ENCODE measurements around the gene U2AF2.

U2AF2 gene

DNA sequence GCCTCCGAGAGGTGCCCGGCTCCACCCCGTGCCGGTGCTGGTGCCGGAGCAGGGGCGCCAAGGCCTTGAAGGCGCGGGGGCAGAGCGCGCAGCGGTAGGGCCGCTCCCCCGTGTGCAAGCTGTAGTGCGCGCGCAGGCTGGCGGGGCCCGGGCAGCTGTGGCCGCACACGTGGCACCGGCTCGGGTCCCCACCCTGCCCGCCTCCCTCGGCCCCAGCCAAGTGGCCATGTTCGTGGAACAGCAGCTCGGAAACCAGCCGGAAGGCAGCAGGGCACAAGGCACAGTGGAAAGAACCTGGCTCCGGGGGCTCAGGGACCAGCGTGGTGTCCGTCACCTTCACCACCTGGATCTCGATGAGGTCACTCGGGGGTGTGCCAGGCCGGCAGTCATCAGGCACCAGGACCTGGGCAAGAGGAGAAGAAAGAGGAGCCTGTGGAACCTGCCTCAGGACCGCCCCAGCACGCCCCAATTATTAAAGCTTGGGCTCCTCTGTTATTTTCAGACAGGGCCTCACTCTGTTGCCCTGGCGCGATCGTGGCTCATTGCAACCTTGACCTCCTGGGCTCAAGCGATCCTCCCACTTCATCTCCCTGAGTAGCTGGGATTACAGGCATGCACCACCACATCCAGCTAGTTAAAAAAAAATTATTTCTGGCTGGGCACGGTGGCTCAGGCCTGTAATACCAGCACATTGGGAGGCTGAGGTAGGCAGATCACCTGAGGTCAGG is 32.4 kb upstream of the U2AF2 start:
- DNase-seq = no peak

DNA sequence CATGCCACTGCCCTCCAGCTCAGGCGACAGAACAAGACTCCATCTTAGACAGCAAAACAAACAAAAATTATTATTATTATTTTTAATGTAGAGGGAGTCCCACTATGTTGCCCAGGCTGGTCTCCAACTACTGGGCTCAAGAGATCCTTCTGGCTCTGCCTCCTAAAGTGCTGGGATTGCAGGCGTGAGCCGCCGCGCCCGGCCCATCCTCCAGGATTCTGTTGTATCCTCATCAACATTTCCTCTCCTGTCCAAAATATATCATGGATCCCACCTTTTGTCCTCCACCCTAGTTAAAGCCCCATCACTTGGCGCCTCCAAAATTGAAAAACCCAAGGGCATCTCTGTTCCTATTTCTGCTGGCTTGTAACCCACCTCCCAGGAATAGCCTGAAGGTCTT is 31.7 kb upstream of the U2AF2 start:
- no peak for DNase-seq

DNA sequence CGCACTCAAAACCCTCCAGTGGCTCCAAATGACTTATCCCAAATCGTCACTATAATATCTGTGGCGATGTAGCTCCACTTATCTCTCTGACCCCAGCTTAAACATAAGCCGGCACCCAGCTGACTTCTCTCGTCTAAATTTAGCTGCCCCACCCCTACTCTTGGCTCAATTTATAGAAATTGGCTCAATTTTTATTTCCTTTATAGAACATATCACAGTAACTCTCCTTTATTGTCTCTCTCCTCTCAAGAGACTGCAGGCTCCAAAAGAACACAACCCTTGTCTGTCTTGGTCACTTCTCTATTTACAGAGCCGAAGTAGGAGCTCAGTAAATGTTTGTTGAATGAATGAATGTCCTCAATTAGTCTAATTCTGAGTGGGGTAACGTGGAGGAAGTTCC is 31.3 kb upstream of the U2AF2 start:
- no peak for DNase-seq

DNA sequence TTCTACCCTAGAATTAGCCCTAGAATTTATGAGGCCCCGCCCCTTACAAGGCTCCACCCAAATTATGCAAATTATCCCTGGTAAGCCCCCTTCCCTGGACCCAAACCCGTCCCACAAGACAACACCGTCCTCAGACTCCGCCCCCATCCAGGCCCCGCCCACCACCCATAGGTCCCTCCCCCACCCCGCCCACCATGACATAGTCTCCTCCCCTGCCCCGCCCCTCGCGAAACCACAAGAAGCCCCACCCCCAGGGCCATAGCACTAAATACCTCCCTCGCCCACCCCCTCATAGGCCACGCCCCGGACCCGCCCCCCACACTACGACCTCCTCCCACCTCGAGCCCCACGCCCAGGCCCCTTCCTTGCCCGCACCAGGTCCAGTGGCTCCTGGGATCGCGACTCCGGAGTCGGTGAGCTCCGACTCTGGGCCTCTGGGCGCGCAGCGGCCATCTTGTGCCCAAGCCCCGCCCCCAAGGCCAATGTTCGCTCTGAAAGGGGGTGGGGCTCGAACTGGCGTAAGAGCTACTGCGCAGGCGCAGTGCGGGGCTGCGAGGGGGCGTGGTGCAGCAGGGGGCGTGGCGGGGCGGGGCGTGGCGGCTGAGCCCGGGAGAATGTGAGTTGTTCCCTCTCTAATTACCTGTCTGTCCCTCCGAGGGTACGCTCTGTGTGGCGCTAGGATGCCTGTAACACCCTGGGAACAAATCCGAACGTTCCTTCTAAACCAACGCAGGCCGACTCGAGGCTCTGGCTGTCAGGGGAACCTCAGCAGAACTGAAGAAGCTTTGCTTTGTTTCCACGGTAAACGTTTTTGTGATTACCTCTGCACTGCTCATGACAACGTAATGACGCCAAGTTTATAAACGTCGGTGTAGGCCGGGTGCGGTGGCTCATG is 30.5 kb upstream of the U2AF2 start, which contains the start of gene ZNF784:
Gene ZNF784, minus strand, starts transcription at position 458 of the 895 bp plus-strand sequence. Its CDS starts 5 bp downstream, at position 453.
- peak; percentile 96 to 98 for DNase-seq

DNA sequence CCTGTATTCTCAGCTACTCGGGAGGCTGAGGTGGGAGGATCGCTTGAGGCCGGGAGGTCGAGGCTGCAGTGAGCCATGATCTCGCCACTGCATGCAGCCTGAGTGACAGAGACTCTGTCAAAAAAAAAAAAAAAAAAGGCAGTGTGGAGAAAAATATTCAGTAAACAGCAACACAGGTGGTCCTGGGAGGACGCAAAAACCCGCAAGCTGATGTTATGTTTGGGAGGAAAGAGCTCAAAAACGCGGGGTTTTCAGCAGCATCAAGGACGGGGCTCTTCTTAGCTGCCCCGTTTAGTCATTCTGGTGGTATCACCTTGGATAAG is 29.9 kb upstream of the U2AF2 start:
- no peak for DNase-seq

DNA sequence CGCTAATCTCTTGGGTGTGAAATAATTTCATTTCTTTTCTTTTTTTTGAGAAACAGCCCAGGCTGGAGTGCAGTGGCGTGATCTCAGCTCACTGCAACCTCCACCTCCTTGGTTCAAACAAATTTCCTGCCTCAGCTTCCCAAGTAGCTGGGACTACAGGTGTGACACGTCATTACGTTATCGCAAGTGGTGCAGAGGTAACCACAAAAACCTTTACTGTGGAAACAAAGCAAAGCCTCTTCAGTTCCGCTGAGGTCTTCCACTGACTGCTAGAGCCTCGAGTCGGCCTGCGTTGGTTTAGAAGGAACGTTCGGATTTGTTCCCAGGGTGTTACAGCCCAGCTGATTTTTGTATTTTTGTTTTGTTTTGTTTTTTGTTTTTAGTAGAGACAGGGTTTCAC is 28.5 kb upstream of the U2AF2 start:
- peak; percentile 55 to 58 for DNase-seq

DNA sequence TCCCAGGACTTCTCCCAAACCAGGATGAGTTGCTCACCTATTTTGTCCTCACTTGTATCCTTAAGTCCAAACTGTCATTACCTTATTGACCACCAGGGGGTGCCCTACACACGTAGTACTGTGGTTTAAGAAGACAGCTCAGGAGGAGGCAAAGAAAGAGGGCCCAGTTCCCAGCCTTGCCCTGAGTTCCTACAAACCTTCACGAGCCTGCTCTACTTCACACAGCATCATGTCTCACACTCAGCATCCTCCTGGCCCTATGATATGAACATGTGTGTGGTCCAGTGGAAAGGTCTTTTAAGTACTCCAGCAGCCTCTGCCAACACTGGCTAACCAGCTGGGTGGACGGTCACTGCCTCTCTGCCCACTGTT is 22.4 kb upstream of the U2AF2 start:
- DNase-seq = peak; percentile 87 to 92

DNA sequence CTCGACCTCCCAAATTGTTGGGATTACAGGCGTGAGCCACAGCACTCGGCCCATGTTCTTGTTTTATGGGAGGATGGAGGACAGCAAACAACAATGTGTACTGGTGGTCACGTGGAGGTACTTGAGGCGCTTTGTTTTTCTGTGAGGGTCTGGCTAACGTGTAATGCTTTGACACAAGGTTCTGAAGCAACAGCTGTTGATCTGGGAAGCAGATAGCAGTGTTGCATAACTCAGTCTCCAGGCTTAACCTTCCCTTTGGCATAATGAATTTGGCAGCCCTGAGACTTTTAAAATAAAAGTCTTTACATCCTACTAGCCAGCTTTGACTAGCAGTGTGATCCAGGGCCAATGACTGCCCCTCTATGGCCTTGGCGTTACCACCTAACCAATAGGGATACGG is 21.0 kb upstream of the U2AF2 start:
- no peak for DNase-seq

DNA sequence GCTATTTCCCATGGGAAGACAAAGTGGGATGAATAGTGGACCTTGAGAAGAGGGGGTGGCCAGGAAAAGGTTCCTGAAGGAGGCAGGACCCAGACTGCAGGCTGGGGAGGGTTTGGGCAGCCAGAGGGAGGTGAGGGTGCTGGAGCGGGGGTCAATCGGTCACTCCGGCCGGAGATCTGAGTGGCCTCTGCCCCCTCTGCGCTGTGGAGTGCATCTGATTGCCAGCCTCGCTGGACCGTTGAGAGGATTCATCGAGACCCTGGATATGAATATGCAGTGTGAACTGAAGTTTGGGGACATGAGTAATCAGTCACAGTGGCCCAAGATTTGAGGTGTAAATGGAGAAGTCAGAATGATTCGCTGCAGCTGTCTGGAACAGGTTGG is 19.5 kb upstream of the U2AF2 start:
- DNase-seq = no peak

DNA sequence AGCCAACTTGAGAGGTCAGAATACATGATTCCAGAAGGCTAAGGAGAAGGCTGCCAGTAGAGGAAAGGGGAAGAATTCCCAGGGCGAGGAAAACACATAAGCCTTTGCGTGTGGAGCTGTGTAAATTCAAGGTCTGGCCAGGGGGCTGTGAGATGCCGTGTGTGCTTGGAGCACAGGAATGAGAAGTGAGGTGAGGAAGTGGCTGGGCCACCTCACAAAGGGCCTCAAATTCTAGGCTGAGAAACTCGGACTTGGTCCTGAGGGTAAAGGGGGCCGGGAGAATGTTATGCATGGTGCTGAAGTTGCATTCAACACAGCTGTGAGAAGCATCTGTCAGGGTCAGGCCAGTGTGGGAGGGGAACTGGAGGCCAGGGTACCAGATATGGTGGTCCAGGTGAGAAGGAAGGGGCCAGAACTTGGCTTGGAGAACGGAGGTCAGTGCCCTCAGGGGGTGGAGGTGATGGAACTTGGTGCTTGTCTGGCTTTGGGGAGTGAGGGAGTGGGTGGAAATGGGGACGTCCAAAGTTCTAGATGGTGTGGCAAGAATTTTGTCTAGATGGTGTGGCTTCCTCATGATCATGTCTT is 18.9 kb upstream of the U2AF2 start:
- DNase-seq = no peak

DNA sequence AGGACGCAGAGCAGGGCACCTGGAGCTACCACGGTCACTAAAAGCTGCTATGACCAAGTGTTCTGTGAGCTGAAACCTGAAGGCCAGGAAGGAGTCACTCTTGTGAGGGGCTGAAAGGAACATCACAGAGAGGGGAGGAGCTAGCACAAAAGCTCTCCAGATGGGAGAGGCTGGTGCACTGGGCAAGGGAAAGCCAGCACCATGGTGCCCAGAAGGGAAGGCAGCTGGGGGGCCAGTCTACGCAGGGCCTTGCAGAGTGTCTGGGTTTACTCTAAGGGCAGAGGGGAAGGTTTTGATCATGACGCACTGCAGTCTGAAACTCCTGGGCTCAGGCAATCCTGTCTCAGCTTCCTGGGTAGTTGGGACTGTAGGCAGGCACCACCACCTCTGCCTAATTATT is 18.1 kb upstream of the U2AF2 start:
- no peak for DNase-seq

DNA sequence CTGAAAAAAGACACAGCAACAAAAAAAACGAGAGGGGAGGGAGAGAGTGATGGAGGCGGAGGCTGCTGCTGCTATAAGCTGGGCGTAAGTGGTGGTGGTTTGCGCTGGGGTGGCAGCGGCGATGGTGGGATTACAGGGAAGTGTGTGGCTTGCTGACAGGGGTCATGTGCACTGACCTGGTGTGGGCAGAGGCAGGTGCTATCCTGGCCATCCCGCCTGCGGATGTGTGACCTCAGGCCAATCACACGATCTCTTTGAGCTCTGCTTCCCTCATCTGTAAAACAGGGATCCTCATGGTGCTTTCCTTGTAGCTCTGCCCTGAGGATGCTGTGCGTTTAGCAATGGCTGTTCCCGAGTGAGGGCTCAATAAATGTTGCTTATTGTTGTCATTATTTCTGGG is 17.3 kb upstream of the U2AF2 start:
- no peak for DNase-seq

DNA sequence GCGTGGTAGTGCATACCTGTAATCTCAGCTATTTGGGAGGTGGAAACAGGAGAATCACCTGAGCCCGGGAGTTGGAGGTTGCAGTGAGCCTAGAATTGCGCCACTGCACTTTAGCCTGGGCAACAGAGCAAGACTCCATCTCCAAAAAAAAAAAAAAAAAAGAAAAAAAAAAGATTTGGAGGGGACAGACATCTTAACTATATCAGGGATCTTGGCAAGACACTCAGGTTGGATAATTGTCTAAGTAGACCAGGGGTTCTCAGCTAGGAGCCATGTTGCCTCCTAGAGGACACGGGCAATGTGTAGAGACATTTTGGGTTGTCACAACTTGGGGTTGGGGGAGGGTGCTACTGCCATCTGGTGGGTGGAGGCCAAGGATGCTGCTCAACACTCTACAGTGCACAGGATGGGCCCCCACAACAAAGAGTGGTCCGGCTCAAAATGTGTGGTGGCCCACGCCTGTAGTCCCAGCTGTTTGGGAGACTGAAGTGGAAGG is 15.9 kb upstream of the U2AF2 start:
- peak; percentile 48 to 61 for DNase-seq

DNA sequence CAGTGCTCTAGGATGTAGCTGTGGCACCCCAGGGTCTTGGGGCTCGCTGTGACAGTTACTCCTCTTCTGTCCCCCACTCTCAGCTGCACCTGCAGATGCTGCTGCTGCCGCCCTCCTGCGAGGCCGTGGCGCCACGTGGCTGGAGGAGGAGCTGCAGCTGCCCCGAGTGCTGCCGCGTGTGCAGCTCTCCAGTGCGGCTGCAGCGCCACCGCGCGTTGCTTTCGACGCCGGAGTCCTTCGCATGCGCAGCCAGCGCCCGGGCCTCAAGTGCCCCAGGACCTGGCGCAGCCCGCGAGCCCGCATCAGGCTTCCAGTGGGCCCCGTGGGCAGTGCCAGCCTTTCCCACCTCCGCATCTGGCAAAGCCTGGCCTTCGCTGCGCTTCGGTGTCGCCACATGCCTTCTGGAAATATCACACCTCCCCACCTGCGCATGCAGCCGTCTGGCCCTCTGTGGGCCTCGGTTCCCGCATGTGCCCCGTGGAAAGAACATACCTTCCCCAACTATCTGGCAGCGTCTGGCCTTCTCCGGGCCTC is 14.7 kb upstream of the U2AF2 start:
- peak; percentile 72 to 76 for DNase-seq

DNA sequence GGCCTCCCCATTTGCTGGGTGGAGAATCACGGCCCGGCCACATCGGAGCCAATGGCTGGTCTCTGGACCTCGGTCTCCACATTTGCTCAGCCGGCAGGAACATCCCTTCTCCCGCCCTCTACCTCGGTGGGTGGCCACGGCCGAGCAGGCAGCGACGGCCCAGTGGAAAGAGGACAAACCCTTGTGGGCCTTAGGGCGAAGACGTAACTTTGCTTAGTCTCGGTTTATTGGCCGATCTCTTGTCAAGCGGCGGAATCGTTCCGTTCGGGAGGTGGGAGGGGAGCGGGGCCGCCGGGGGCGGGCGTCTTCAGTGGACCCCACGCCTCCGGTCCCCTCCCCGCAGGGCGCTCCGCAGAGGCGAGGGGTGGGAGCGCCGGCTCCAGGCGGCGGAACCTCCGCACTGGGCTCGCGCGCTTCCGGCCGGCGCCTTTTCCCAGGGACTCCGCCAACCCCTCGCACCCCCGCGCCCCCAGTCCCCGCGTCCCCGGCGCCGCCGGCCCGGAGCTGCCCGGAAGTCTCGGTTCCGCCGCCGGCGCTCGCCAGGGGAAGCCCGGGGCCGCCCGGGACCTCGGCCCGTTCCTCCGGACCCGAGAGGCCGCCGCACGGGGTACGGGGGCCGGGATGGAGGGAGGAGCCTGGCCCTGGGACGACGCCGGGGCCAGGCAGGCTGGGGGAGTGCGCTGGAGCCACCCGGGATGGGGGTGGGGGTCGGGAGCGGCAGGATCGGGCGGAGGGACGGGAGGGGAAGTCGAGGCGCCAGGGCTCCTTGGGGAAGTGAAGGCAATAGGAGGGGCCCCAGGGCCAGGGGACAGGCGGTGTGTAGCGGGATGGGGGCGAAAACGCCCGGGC is 14.0 kb upstream of the U2AF2 start, which contains the start of gene ZNF580:
Gene ZNF580, plus strand, starts transcription at position 426 of the 849 bp plus-strand sequence. CDS start 1,507 bp downstream, outside the sequence.
- DNase-seq = peak; percentile 57 to 64

DNA sequence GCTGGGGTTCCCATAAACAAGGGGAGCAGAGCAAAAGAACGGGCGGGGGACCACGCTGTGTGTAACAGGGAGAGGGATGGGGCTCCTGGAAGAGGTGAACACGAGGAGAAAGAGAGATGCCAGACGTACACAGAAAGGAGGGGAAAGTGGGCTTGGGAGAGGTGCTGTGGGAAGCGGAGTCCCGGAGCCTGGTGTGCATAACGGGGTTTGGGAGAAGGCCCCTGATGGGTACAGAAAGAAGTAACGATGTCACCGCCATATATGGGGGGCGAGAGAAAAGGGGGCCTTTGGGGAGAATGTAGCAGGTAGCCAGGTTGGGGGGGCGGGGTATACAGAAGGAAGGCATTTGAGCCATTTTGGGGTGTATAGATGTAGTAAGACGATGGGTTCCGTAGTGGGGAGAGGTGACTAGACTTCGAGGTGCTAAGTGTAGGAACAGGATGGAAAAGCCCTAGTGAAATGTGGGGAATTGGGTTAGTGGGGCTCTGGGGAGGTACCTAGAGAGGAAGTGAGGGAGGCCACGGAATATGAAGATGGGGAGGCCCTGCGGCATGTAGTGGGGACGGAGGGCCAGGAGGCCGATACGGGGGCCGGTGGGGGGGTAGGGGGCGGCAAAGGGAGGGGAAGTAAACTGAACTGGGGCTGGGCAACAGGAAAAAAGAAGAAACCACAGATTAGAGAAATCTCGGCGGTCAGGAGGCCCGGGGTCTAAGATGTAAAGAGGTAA is 13.2 kb upstream of the U2AF2 start:
- DNase-seq = peak; percentile 25 to 32

DNA sequence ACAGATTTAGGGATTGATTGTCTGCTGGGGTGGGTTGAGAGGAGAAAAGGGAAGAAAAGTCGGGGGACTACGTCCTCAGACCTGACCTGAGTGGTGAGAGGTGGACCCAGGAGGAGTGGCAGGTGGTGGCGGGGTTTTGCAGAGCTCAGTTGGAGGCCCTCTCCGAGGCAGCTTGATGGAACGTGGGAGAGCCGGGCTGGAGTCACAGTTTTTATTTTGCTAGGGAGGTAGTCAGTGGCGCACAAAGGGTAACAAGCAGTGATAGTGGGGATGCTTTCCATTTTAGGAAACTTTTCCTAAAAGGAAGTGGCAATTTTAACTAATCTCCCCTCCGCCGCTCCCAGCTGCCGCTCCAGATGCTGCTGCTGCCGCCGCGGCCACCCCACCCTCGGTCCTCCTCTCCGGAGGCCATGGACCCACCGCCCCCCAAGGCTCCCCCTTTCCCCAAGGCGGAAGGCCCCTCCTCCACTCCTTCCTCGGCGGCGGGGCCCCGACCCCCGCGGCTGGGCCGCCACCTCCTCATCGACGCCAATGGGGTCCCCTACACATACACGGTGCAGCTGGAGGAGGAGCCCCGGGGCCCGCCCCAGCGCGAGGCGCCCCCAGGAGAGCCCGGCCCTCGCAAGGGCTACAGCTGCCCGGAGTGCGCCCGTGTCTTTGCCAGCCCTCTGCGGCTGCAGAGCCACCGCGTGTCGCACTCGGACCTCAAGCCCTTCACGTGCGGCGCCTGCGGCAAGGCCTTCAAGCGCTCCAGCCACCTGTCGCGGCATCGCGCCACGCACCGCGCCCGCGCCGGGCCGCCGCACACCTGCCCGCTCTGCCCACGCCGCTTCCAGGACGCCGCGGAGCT is 12.5 kb upstream of the U2AF2 start:
- peak in 1 of 2 donors; percentile 35 for DNase-seq

DNA sequence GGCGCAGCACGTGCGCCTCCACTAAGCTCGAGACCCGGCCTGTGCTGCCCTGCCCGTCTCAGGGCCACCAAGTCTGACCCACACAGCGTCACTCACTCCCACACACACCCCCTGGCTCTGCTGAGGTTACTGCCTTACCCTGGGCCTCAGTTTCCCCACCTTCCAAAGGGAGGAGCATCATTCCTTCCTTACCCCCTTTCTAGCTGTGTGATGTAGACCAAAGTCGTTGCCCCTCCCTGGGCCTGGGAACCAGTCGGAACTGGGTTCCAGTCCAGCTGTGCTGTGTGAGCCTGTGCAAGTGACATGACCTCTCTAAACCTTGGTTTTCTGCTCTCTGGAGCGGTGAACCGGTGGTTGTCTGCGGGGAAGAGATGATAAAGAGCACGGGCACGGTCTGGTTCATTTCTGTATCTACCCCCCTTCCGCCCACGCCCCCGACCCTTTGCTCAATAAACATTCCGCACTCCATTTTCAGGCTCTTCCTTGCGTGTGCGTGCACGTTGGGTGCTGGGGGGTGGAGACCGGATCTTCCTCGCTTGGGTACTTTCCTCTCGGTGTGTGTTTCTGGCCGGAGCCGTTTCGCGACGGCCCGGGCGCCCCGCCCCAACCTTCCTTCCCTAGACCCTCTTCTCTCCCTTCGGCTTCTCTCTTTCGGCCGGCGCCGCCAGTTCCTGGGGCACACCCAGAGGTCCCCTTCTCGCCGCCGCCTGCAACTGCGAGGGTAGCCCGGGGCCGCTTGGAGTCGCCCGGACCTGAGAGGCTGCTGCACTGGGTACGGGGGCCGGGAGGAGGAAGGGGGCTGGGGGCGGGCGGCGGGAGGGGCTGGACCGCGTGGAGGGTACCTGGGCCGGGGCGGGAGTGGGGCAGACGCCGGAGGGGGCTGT is 11.6 kb upstream of the U2AF2 start, which contains the start of gene ZNF581:
Gene ZNF581, plus strand, starts transcription at position 647 of the 884 bp plus-strand sequence. CDS start 923 bp downstream, outside the sequence.
- DNase-seq = peak; percentile 77 to 80

DNA sequence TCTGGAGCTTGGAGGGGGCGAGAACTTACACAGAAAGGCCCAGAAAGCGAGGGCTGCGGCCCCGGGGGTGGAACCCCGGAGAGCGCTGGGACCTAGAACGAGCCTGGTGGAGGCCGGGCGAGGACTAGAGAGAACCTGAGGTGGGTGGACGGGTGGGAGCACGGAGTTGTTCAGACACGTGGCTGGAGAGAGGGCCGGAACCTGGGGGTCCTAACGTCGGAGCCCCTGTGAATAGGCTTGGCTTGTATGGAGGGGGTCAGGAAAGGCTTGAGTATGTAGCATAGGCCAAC is 11.0 kb upstream of the U2AF2 start:
- DNase-seq = no peak

All from activated CD4-positive, alpha-beta T cell treated with anti-CD3 and anti-CD28 coated beads for 4 hours (primary cell).